Gastrocnemius medialis (tissue), 4 donors: Measurements from ENCODE around the gene NLGN3. TPM values are rescaled to one million over a fixed set of nuclear protein-coding genes. Genes with fewer than 3 reads are reported as not detected.
A peak's percentile ranks its signal among the peaks of the same experiment; 100 is the strongest.

Source experiments
- ATAC-seq, 2 donors: fragments of 150-250 bp; one replicate each; pipeline ENCODE4 v1.9.1; 2016
- DNase-seq, 2 donors: peaks; one replicate each; pipeline ENCODE4 v3.0.0-alpha.2; 2019
- H3K27ac ChIP-seq, 4 donors: fragments of 200-600 bp; sonication (generic); 1 replicate in 1 of 4; 2 replicates in 3 of 4; pipeline ENCODE4 v1.5.1; 2016 to 2018; ENCODE audit warnings: mild to moderate bottlenecking in 2 of 4, moderate library complexity in 1 of 4
- H3K27me3 ChIP-seq, 3 donors: fragments of 200-600 bp; sonication (generic) in 2 of 3; 1 replicate in 1 of 3; 2 replicates in 2 of 3; pipeline versions ENCODE4 v1.5.1 to v1.6.0; 2016 to 2019; ENCODE audit warnings: mild to moderate bottlenecking in 1 of 3, moderate library complexity in 1 of 3
- H3K36me3 ChIP-seq, 2 donors: fragments of 200-600 bp; sonication (generic) in 1 of 2; one replicate each; pipeline ENCODE4 v1.5.1; 2017 to 2018
- H3K4me1 ChIP-seq, 2 donors: fragments of 200-600 bp; sonication (generic) in 1 of 2; one replicate each; pipeline ENCODE4 v1.5.1; 2016 to 2017; ENCODE audit warnings: mild to moderate bottlenecking in 2 of 2
- H3K4me3 ChIP-seq, 4 donors: fragments of 200-600 bp; sonication (generic) in 3 of 4; 1 replicate in 1 of 4; 2 replicates in 3 of 4; pipeline ENCODE4 v1.5.1; 2016 to 2019; ENCODE audit warnings: mild to moderate bottlenecking in 2 of 4
- H3K9me3 ChIP-seq, 3 donors: fragments of 200-600 bp; sonication (generic) in 2 of 3; 1 replicate in 1 of 3; 2 replicates in 2 of 3; pipeline ENCODE4 v1.5.1; 2016 to 2019
- CTCF ChIP-seq, 5 experiments: fragments of 450-650 bp in 3 of 5; fragments of 200-600 bp in 2 of 5; sonication (generic) in 2 of 5; IDR thresholded peaks in 4 of 5; conservative IDR thresholded peaks in 1 of 5; 1 replicate in 4 of 5; 2 replicates in 1 of 5; pipeline ENCODE4 v1.5.1; 2016 to 2019; ENCODE audit warnings: antibody characterized with exemption in 5 of 5, mild to moderate bottlenecking in 3 of 5, moderate library complexity in 3 of 5
- POLR2A ChIP-seq, 2 donors: fragments of 450-650 bp; IDR thresholded peaks; one replicate each; pipeline ENCODE4 v1.6.1; 2017; ENCODE audit warnings: antibody characterized with exemption in 2 of 2, mild to moderate bottlenecking in 2 of 2, moderate library complexity in 2 of 2
- in situ Hi-C, 4 donors: fragments of 200-750 bp; cut with MboI; loops; one replicate each; pipeline versions ENCODE4 v1.15.0 to v1.8.0; 2017; ENCODE audit warnings: low sequenced_read_pairs in 4 of 4
- intact Hi-C: fragments of 100-400 bp; cut with DNase I; formaldehyde crosslinking; loops from one replicate; pipeline ENCODE4 v1.15.1; 2023; ENCODE audit warnings: low total_unique reads
- total RNA-seq, 4 donors: library from RNA; depleted of rRNA; stranded (reverse); fragments of >200 nt; gene quantifications; one replicate each; pipeline versions ENCODE4 v1.1.0 to v1.2.3, GENCODE V29; 2016

The NLGN3 gene
- total RNA-seq, 4 donors from 2014 or later, result 0.31 to 0.39 (median 0.31) TPM; not detected in 1

DNA sequence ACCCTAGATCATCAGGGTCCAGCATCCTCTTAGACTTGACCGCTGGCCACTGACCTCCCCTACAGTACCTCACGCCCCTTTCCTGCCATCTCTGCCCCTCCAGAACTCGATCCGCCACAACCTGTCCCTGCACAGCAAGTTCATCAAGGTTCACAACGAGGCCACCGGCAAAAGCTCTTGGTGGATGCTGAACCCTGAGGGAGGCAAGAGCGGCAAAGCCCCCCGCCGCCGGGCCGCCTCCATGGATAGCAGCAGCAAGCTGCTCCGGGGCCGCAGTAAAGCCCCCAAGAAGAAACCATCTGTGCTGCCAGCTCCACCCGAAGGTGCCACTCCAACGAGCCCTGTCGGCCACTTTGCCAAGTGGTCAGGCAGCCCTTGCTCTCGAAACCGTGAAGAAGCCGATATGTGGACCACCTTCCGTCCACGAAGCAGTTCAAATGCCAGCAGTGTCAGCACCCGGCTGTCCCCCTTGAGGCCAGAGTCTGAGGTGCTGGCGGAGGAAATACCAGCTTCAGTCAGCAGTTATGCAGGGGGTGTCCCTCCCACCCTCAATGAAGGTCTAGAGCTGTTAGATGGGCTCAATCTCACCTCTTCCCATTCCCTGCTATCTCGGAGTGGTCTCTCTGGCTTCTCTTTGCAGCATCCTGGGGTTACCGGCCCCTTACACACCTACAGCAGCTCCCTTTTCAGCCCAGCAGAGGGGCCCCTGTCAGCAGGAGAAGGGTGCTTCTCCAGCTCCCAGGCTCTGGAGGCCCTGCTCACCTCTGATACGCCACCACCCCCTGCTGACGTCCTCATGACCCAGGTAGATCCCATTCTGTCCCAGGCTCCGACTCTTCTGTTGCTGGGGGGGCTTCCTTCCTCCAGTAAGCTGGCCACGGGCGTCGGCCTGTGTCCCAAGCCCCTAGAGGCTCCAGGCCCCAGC, 43.8 kb upstream of the NLGN3 start:
- intact Hi-C loops (no loop called here), in situ Hi-C loops (no loop called here)
- ATAC-seq, result no peak
- Histone ChIP-seq H3K9me3 (no peaks in the 10 kb centered on the region), H3K27me3 (no peaks in the 10 kb centered on the region), H3K36me3 (no peaks in the 10 kb centered on the region), H3K4me3 (no peak overlapping the region), H3K27ac (no peak overlapping the region), H3K4me1 (peaks cover 9% of the 10 kb centered on the region in 2 donors)
- DNase-seq, result no peak
- TF ChIP-seq POLR2A (IDR thresholded peaks at IDR 0.05), result no peak
- TF ChIP-seq CTCF (IDR thresholded peaks at IDR 0.05 in 4 of 5, conservative IDR thresholded peaks at IDR 0.05 in 1 of 5), result no peak

DNA sequence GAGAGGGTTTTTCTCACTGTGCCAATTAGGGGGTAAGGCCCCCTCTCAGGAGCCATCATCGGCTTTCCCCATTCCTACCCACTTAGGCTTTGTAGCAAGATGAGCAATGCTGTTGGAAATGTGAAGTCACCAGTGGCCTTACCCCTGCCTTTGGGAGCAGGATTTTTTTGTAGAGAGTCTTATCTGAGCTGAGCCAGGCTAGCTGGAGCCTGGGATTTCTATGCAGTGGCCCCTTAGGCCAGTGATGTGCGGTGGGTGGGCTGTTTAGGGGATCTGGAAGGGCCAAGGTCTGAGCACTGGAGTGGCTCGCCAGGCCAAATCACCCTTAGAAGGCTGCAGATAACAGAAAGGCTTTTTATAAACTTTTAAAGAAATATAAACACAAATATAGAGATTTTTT, 42.3 kb upstream of the NLGN3 start:
- no peak for DNase-seq
- ATAC-seq, result no peak
- Histone ChIP-seq H3K4me3 (no peak overlapping the region), H3K4me1 (peaks cover 8 to 9% of the 10 kb centered on the region in 2 donors), H3K9me3 (no peaks in the 10 kb centered on the region), H3K36me3 (no peaks in the 10 kb centered on the region), H3K27ac (no peak overlapping the region), H3K27me3 (no peaks in the 10 kb centered on the region)
- in situ Hi-C loops, result no loop called here
- no peak for TF ChIP-seq POLR2A (IDR thresholded peaks at IDR 0.05)
- no peak for TF ChIP-seq CTCF (IDR thresholded peaks at IDR 0.05 in 4 of 5, conservative IDR thresholded peaks at IDR 0.05 in 1 of 5)
- intact Hi-C loops, result no loop called here

DNA sequence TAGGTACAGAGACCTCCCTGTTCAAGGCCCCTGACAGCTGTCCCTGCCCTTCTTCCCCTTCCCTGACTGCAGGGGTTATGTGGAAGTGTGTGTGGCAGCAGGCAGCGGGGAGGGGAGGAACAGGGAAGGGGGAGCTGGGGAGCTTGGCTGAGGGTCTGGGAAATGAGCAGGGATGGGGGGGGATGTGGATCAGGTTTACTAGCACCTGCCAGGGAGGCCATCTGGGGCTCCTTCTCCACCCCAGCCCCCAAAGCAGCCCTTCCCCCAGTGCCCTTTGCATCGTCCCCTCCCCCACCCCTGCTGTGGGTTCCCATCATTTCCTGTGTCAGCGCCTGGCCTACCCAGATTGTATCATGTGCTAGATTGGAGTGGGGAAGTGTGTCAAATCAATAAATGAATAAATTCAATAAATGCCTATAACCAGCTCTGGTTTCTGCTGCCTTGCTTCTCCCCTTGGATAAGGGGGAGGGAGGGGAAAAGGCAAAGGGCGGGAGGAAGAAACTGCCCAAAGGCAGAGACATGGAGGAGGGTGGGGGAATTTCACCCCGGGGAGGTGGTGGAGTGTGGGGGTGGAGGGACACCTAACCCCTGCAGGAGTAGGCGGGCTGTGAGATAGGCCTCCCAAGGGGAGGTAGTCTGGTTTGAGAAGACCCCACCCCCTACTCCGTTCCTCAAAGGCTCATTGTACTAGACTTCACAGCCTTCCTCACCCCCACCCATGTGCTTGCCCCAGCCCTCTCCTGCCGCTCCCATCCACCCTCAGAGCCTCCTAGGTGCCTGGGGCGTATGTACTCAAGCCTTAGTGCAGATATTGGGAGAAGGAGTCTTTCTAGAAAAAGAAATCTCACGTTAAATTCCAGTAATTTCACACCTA, 41.3 kb upstream of the NLGN3 start:
- no peak for DNase-seq
- intact Hi-C loops, result no loop called here

DNA sequence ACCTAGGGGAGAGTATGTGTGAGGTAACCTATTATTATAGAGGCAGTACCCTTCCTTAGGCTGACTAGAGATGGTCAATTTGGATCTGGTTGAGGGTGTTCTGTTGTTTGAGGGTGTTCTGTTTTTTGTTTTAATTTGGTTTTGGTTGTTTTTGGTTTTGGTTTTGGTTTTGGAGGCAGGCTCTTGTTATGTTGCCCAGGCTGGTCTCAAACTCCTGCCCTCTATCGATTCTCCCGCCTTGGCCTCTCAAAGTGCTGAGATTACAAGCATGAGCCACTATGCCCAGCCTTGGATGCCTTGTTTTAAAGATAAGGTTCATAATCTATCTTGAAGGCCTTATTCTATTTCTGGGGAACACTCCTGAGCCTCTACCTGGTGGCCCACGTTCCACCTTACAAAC, 39.0 kb upstream of the NLGN3 start:
- ATAC-seq (no peak), DNase-seq (no peak)
- in situ Hi-C loops, result no loop called here
- TF ChIP-seq POLR2A (IDR thresholded peaks at IDR 0.05) (no peak), CTCF (IDR thresholded peaks at IDR 0.05 in 4 of 5, conservative IDR thresholded peaks at IDR 0.05 in 1 of 5) (no peak)
- Histone ChIP-seq H3K36me3 (no peaks in the 10 kb centered on the region), H3K9me3 (no peaks in the 10 kb centered on the region), H3K27ac (no peak overlapping the region), H3K4me1 (no peaks in the 10 kb centered on the region), H3K4me3 (no peak overlapping the region), H3K27me3 (no peaks in the 10 kb centered on the region)
- intact Hi-C loops, result no loop called here

More for the DNA sequence above, 41.3 kb upstream of the NLGN3 start:
- in situ Hi-C loops, result no loop called here
- Histone ChIP-seq H3K27me3 (no peaks in the 10 kb centered on the region), H3K4me3 (no peak overlapping the region), H3K9me3 (no peaks in the 10 kb centered on the region), H3K27ac (peak overlapping the region in 2 of 4 donors; percentile 21 to 30), H3K36me3 (no peaks in the 10 kb centered on the region), H3K4me1 (peaks cover 2 to 3% of the 10 kb centered on the region in 2 donors)
- no peak for TF ChIP-seq POLR2A (IDR thresholded peaks at IDR 0.05)
- ATAC-seq, result no peak

GRCh38 chrX:71106427-71106826, 38.2 kb upstream of the NLGN3 start, which contains the start of gene CXorf65:
Gene CXorf65 (minus strand): TSS chrX:71106740. CDS start chrX:71106556, 184 bp downstream.
- intact Hi-C loops (no loop called here), in situ Hi-C loops (no loop called here)
- Histone ChIP-seq H3K4me1 (no peaks in the 10 kb centered on the region), H3K4me3 (no peak within 1 kb of the TSS), H3K9me3 (no peaks in the 10 kb centered on the region), H3K36me3 (no peaks in the 10 kb centered on the region), H3K27ac (no peak within 1 kb of the TSS), H3K27me3 (no peaks in the 10 kb centered on the region)
- ATAC-seq (no peak), DNase-seq (no peak)
- TF ChIP-seq CTCF (IDR thresholded peaks at IDR 0.05 in 4 of 5, conservative IDR thresholded peaks at IDR 0.05 in 1 of 5) (no peak), POLR2A (IDR thresholded peaks at IDR 0.05) (no peak)
